ENCODE results near the gene APOL3.

The APOL3 gene

GRCh38 chr22:36197065-36197440 lies 36.5 kb upstream of the APOL3 start:
- DNase-seq (ENCODE audit: low read depth, low spot score) = peak; percentile 43
- H3K4me3 ChIP-seq (ENCODE audit: low read depth, low read length) = no peak overlapping the region
- TF ChIP-seq CTCF (IDR thresholded peaks at IDR 0.05; ENCODE audit: low read depth, low read length) = no peak
- in situ Hi-C loops (cut with HindIII; ENCODE audit: low sequenced_read_pairs) = no loop called here

DNA sequence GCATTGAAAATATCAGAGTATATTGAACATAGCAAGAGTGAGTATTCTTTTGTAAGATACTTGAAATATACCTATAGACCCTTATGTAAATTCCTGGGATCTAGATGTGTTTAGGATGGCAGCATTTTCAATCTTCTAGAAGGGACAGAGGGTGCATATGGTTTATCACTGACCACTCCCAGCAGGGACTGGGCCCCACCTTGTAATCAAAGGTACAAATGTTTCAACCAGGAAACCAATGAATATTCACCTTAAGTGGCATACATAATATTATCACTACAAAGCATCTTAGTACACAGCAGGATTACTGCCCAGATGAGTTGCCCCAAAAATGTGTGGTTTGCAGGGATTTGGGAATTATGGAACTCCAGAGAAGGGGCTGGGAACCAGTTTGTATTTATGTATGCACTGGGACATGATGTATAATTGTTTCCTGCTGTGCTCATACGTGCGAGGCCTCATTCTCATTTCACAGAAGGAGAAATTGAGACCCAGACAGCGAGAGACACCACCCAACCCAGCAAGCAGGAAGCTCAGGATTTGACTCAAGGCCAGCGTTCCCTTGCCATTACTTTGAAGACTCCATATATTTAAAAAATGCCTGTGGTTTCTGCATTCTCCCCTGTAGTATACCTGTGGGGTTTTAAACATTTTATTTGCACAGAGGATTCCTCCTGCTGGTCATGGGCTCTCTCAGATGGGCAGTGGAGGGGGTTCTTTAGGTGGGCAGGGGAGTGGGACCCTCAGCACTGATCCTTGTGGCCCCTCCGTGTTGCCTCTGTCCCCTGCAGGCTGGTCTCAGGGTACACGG lies 35.9 kb upstream of the APOL3 start:
- DNase-seq (ENCODE audit: low read depth, low spot score) = no peak
- H3K4me3 ChIP-seq (ENCODE audit: low read depth, low read length) = no peak overlapping the region
- no peak for TF ChIP-seq CTCF (IDR thresholded peaks at IDR 0.05; ENCODE audit: low read depth, low read length)
- in situ Hi-C loops (cut with HindIII; ENCODE audit: low sequenced_read_pairs) = no loop called here

- peak; percentile 80 for TF ChIP-seq CTCF (IDR thresholded peaks at IDR 0.05; ENCODE audit: low read depth, low read length)
- H3K4me3 ChIP-seq (ENCODE audit: low read depth, low read length) = no peak overlapping the region
- in situ Hi-C loops (cut with HindIII; ENCODE audit: low sequenced_read_pairs) = no loop called here
- DNase-seq (ENCODE audit: low read depth, low spot score) = peak; percentile 70
Observed at GRCh38 chr22:36194971-36195370, 34.4 kb upstream of the APOL3 start.

DNA sequence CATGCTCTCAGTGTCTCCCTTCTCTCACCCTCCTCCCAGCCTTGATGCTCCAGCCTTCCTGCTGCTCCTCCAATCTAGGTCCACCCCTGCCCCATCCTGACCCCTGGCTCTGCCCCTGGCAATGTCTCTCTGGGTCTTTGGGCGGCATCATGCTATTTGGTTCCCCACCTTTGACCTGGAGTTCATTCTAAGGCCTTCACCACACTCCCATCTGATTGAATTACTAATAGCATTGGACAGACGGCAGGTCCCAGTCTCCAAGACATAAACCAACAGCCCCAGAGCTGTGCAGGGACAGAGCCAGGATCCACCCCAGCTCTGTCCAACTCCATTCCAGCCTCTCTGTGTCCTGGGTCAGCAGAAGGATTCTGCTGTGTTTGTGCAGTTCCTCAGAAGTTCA lies 33.8 kb upstream of the APOL3 start:
- H3K4me3 ChIP-seq (ENCODE audit: low read depth, low read length) = no peak overlapping the region
- no peak for TF ChIP-seq CTCF (IDR thresholded peaks at IDR 0.05; ENCODE audit: low read depth, low read length)
- in situ Hi-C loops (cut with HindIII; ENCODE audit: low sequenced_read_pairs) = no loop called here
- no peak for DNase-seq (ENCODE audit: low read depth, low spot score)

DNA sequence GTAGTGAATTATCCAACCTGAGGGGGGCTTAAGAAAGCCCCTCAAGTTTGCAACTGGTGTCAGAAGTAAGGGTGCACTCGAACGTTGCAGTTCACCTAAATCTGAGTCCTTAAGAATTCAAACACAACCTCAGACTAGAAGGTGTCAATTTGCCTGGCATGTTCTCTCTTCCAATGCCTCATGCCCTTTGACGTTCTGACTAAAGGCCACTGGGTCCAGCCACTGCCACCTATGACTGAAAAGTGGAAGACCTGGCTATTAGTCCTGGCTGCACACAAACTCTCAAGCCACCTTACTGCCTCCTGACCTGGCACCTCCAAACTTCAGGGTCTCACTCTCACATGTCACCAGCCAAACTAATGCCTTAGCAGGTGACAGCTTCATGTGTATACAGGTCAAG lies 33.0 kb upstream of the APOL3 start:
- in situ Hi-C loops (cut with HindIII; ENCODE audit: low sequenced_read_pairs) = no loop called here
- DNase-seq (ENCODE audit: low read depth, low spot score) = no peak
- H3K4me3 ChIP-seq (ENCODE audit: low read depth, low read length) = no peak overlapping the region
- TF ChIP-seq CTCF (IDR thresholded peaks at IDR 0.05; ENCODE audit: low read depth, low read length) = no peak

DNA sequence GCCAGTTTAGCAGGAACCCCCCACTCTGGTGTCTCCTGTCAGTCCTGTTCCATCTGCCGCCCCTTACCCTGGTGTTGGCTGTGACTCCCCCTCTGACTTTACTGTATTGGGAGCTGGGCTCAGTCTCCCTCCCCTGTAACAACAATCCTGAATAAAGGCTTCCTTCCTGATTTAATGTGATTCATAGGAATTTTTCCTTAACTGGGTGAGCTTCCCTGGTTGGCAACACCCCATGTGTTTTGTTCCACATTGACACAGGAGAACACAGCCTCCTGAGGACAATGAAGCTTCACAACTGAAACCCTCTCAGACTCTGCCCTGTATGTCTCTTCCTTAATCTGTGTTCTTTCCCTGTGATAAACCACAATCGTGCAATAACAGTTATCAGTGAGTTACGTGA lies 32.6 kb upstream of the APOL3 start:
- no peak for DNase-seq (ENCODE audit: low read depth, low spot score)
- no peak overlapping the region for H3K4me3 ChIP-seq (ENCODE audit: low read depth, low read length)
- in situ Hi-C loops (cut with HindIII; ENCODE audit: low sequenced_read_pairs) = no loop called here
- no peak for TF ChIP-seq CTCF (IDR thresholded peaks at IDR 0.05; ENCODE audit: low read depth, low read length)

All from astrocyte of the spinal cord (primary cell).